SK-N-SH treated with all-trans-retinoic acid at 6 μM for 48 hours (cell line): Measurements from ENCODE around the gene LSAMP.

Experiments used
- CSDC2 ChIP-seq: fragments of 250-450 bp; sonication (Bioruptor Pico); IDR thresholded peaks from 2 replicates; pipeline ENCODE4 v1.5.0; 2020; ENCODE audit warnings: mild to moderate bottlenecking, moderate library complexity
- RARB ChIP-seq: fragments of 250-450 bp; sonication (Bioruptor Pico); IDR thresholded peaks from 2 replicates; pipeline ENCODE4 v1.8.0; 2021; ENCODE audit warnings: mild to moderate bottlenecking, moderate library complexity

DNA sequence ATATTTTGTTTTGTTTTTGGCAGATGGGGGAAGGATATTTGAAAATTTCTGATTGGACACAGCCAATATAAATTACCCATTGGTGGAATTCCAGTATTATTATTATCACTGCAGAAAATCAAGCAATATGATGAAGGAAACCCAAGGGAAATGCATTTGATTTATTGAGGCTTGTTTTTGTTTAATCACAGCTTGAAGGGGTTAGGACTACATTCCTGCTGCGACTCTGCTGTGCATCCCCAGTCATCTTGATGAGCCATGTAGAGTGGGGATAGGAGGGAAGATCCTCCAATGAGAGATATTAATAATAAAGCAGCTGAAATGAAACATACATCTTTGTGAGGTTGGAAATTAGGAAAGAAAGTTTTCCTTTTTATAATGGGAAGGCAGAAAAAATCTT lies 613.4 kb downstream of the LSAMP start:
- TF ChIP-seq RARB (CRISPR knock-in tag) (no peak), CSDC2 (CRISPR knock-in tag) (no peak)
